ENCODE results near the gene CDK16.

Gene CDK16

DNA sequence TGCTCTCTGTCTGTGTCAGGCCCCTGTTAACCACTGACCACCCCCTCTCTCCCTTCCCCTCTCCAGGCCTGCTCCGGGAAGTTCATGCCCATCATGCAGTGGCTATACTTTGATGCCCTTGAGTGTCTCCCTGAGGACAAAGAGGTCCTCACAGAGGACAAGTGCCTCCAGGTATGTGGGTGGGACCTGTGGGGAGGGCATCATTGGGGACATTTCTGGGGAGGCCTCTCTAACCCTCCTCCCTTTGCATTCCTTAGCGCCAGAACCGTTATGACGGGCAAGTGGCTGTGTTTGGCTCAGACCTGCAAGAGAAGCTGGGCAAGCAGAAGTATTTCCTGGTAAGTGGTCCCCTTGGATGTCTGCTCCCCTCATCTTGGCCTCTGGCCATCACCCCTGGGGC is 15.6 kb upstream of the CDK16 start:
- Histone ChIP-seq H3K36me3 (ENCODE audit: control insufficient read depth, insufficient read depth, low read length) (no peaks in the 10 kb centered on the region), H3K27ac (no peak overlapping the region), H2AFZ (no peak overlapping the region), H3K4me2 (ENCODE audit: low read length) (no peak overlapping the region), H3K9ac (no peak overlapping the region), H3K4me3 (ENCODE audit: low read depth, low read length) (no peak overlapping the region), H3K9me3 (ENCODE audit: control insufficient read depth, low read length) (no peaks in the 10 kb centered on the region), H3K27me3 (ENCODE audit: control insufficient read depth, insufficient read depth, low read length) (no peaks in the 10 kb centered on the region), H3K79me2 (peaks cover 7% of the 10 kb centered on the region), H3K4me1 (peaks cover 2% of the 10 kb centered on the region)
- TF ChIP-seq CTCF (IDR thresholded peaks at IDR 0.05), result no peak

- H3K36me3 ChIP-seq (ENCODE audit: control insufficient read depth, insufficient read depth, low read length), result no peaks in the 10 kb centered on the region
- H3K4me2 ChIP-seq (ENCODE audit: low read length), result no peak overlapping the region
- H3K4me3 ChIP-seq (ENCODE audit: low read depth, low read length), result no peak overlapping the region
- no peak overlapping the region for H3K27ac ChIP-seq
- no peaks in the 10 kb centered on the region for H3K9me3 ChIP-seq (ENCODE audit: control insufficient read depth, low read length)
- no peak for TF ChIP-seq CTCF (IDR thresholded peaks at IDR 0.05)
- no peak overlapping the region for H2AFZ ChIP-seq
- no peaks in the 10 kb centered on the region for H3K79me2 ChIP-seq
- no peaks in the 10 kb centered on the region for H3K27me3 ChIP-seq (ENCODE audit: control insufficient read depth, insufficient read depth, low read length)
- H3K4me1 ChIP-seq, result no peaks in the 10 kb centered on the region
- no peak overlapping the region for H3K9ac ChIP-seq
Measured at GRCh38 chrX:47204970-47205369, 13.5 kb upstream of the CDK16 start.

- Histone ChIP-seq H3K4me2 (ENCODE audit: low read length) (no peak overlapping the region), H3K9me3 (ENCODE audit: control insufficient read depth, low read length) (no peaks in the 10 kb centered on the region), H3K36me3 (ENCODE audit: control insufficient read depth, insufficient read depth, low read length) (no peaks in the 10 kb centered on the region), H3K4me1 (no peaks in the 10 kb centered on the region), H2AFZ (no peak overlapping the region), H3K4me3 (ENCODE audit: low read depth, low read length) (no peak overlapping the region), H3K27me3 (ENCODE audit: control insufficient read depth, insufficient read depth, low read length) (no peaks in the 10 kb centered on the region), H3K9ac (no peak overlapping the region), H3K79me2 (no peaks in the 10 kb centered on the region), H3K27ac (no peak overlapping the region)
- TF ChIP-seq CTCF (IDR thresholded peaks at IDR 0.05), result no peak
Measured at GRCh38 chrX:47206316-47206715, 12.2 kb upstream of the CDK16 start.

GRCh38 chrX:47208108-47208507 is 10.4 kb upstream of the CDK16 start:
- H3K4me1 ChIP-seq, result no peaks in the 10 kb centered on the region
- no peak overlapping the region for H3K27ac ChIP-seq
- TF ChIP-seq CTCF (IDR thresholded peaks at IDR 0.05), result no peak
- no peaks in the 10 kb centered on the region for H3K36me3 ChIP-seq (ENCODE audit: control insufficient read depth, insufficient read depth, low read length)
- H3K9ac ChIP-seq, result no peak overlapping the region
- no peaks in the 10 kb centered on the region for H3K9me3 ChIP-seq (ENCODE audit: control insufficient read depth, low read length)
- no peaks in the 10 kb centered on the region for H3K79me2 ChIP-seq
- no peak overlapping the region for H2AFZ ChIP-seq
- H3K27me3 ChIP-seq (ENCODE audit: control insufficient read depth, insufficient read depth, low read length), result no peaks in the 10 kb centered on the region
- H3K4me2 ChIP-seq (ENCODE audit: low read length), result no peak overlapping the region
- H3K4me3 ChIP-seq (ENCODE audit: low read depth, low read length), result no peak overlapping the region

- Histone ChIP-seq H3K27me3 (ENCODE audit: control insufficient read depth, insufficient read depth, low read length) (no peaks in the 10 kb centered on the region), H3K4me3 (ENCODE audit: low read depth, low read length) (no peak overlapping the region), H3K79me2 (no peaks in the 10 kb centered on the region), H3K9me3 (ENCODE audit: control insufficient read depth, low read length) (no peaks in the 10 kb centered on the region), H3K27ac (no peak overlapping the region), H3K4me1 (no peaks in the 10 kb centered on the region), H2AFZ (no peak overlapping the region), H3K36me3 (ENCODE audit: control insufficient read depth, insufficient read depth, low read length) (no peaks in the 10 kb centered on the region), H3K9ac (no peak overlapping the region), H3K4me2 (ENCODE audit: low read length) (no peak overlapping the region)
- TF ChIP-seq CTCF (IDR thresholded peaks at IDR 0.05), result no peak
Measured at GRCh38 chrX:47209508-47210238, 8.8 kb upstream of the CDK16 start.
